PC-3 (cell line): Measurements from ENCODE around the gene STK16. TPM values are rescaled to one million over a fixed set of nuclear protein-coding genes. Genes with fewer than 3 reads are reported as not detected.

Experiments used
- ATAC-seq: fragments of 200-7000 bp; cut with Tn5 transposase; 2 replicates; pipeline ENCODE4 v1.9.1; 2020; ENCODE audit warnings: mild to moderate bottlenecking, moderate library complexity
- BruUV-seq: library from RNA; stranded (reverse); fragments of 400-500 nt; replicated peaks from 2 replicates; lab custom pipeline; 2021; lab: Mats Ljungman, UMichigan
- CTCF ChIA-PET: fragments of 300-600 bp; sonication (Branson Sonifier 250); formaldehyde crosslinking; loops from one replicate; lab custom pipeline; 2022; ENCODE audit warnings: antibody characterized with exemption; lab: Charles Lee
- POLR2A ChIA-PET: fragments of 300-600 bp; sonication (Branson Sonifier 250); formaldehyde crosslinking; loops from one replicate; lab custom pipeline; 2022; ENCODE audit warnings: antibody characterized with exemption; ENCODE audit not compliant: unreplicated experiment; lab: Charles Lee
- DNase-seq: peaks from one replicate; pipeline ENCODE4 v3.0.0-alpha.2; 2015
- H2AFZ ChIP-seq: fragments of 300-600 bp; sonication (generic); 2 replicates; pipeline ENCODE4 v1.6.0; 2016; ENCODE audit warnings: antibody characterized with exemption, low read length
- H3F3A ChIP-seq: fragments of 300-600 bp; sonication (generic); one replicate; pipeline ENCODE4 v1.6.0; 2017; ENCODE audit warnings: antibody characterized with exemption, low read length, control low read depth, mild to moderate bottlenecking; ENCODE audit not compliant: unreplicated experiment
- H3K27ac ChIP-seq: fragments of 300-600 bp; sonication (generic); 2 replicates; pipeline ENCODE4 v1.5.1; 2016; ENCODE audit warnings: mild to moderate bottlenecking, low read length
- H3K27me3 ChIP-seq: fragments of 300-600 bp; sonication (generic); 2 replicates; pipeline ENCODE4 v1.6.1; 2016; ENCODE audit warnings: low read length, mixed read lengths
- H3K36me3 ChIP-seq: fragments of 300-600 bp; sonication (generic); 2 replicates; pipeline ENCODE4 v1.6.1; 2016; ENCODE audit warnings: low read depth, mixed run types, low read length, mixed read lengths
- H3K4me1 ChIP-seq: fragments of 300-600 bp; sonication (generic); 2 replicates; pipeline ENCODE4 v1.5.1; 2016; ENCODE audit warnings: low read length; ENCODE audit not compliant: insufficient read depth
- H3K4me2 ChIP-seq: fragments of 300-600 bp; sonication (generic); 2 replicates; pipeline ENCODE4 v1.6.0; 2016; ENCODE audit warnings: low read length
- H3K4me3 ChIP-seq: fragments of 300-600 bp; sonication (generic); 2 replicates; pipeline ENCODE4 v1.5.1; 2016; ENCODE audit warnings: mild to moderate bottlenecking, low read length, mixed read lengths
- H3K79me2 ChIP-seq: fragments of 300-600 bp; sonication (generic); 2 replicates; pipeline ENCODE4 v1.6.1; 2017; ENCODE audit warnings: low read length, mixed read lengths
- H3K9ac ChIP-seq: fragments of 300-600 bp; sonication (generic); 2 replicates; pipeline ENCODE4 v1.6.0; 2016; ENCODE audit warnings: mild to moderate bottlenecking, low read length
- H3K9me2 ChIP-seq: fragments of 300-600 bp; sonication (generic); replicated peaks from 2 replicates; pipeline ENCODE4 v1.6.1; 2016; ENCODE audit warnings: mixed run types, low read length, mixed read lengths
- H3K9me3 ChIP-seq: fragments of 300-600 bp; sonication (generic); 2 replicates; pipeline ENCODE4 v1.6.1; 2016; ENCODE audit warnings: low read length, mixed read lengths
- H4K20me1 ChIP-seq: fragments of 300-600 bp; sonication (generic); 2 replicates; pipeline ENCODE4 v1.6.1; 2016; ENCODE audit warnings: low read length, mixed read lengths
- EZH2 ChIP-seq: fragments of 300-600 bp; sonication (generic); IDR thresholded peaks from one replicate; pipeline ENCODE4 v1.6.1; 2017; ENCODE audit warnings: antibody characterized with exemption, mild to moderate bottlenecking, low read length; ENCODE audit not compliant: unreplicated experiment
- EZH2phosphoT487 ChIP-seq: fragments of 300-600 bp; sonication (generic); IDR thresholded peaks from 2 replicates; pipeline ENCODE4 v1.6.1; 2018; ENCODE audit warnings: mild to moderate bottlenecking, antibody characterized with exemption, low read length, borderline replicate concordance
- intact Hi-C: fragments of 100-400 bp; cut with micrococcal nuclease; formaldehyde crosslinking; loops from 2 replicates; pipeline ENCODE4 v1.9.0; 2023
- total RNA-seq: library from RNA; depleted of rRNA; stranded (reverse); fragments of >200 nt; gene quantifications from 2 replicates; pipeline ENCODE4 v1.2.3, GENCODE V29; 2014
- TF ChIP-seq, protein P1 (sequence below): fragments of 300-600 bp; sonication (generic); conservative IDR thresholded peaks from 2 replicates; pipeline ENCODE4 v1.5.1; 2017; ENCODE audit warnings: antibody characterized with exemption, low read depth, mild to moderate bottlenecking, low read length

Gene STK16
- total RNA-seq, 1 experiment from 2014 or later, result 16.3 TPM

DNA sequence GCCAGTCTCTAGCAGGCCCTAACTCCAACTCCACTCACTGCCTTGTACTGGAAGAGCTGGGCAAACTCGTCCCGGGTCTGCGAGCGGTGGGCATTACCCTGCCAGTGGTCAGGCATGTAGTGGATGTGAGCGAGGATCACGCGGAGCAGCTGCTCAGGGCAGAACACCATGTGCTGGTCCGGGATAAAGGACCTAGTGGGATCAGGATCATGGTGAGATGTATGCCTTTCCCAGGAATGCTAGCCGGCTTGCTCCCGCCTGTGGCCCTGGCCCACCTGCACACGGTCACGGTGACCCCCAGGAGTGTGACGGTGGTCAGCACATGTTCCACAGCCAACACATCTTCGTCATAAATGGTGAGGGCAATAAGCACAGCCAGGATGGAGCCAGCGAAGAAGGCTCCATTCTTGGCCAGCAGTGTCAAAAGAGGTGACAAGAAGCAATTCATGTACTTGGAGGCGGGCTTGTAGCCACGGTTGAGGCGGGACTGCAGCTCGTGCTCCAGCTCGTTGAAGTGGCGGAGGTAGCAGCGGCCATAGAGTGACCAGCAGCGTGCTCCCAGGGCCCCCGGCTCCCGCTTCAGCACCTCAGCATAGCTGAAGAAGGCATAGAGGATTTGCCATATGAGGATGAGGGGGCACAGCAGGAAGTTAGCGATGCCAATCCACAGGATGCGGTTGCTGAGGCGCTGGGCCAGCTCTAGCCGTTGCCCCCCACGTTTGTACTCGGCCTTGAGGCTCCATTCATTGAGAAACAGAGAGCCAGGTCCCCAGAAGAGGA is 21.3 kb upstream of the STK16 start:
- Histone ChIP-seq H3K4me3 (no peak overlapping the region), H3K27me3 (no peaks in the 10 kb centered on the region), H3K36me3 (peaks cover 15% of the 10 kb centered on the region), H3K4me1 (peaks cover 16% of the 10 kb centered on the region), H2AFZ (no peak overlapping the region), H3K9ac (no peak overlapping the region), H3K4me2 (no peak overlapping the region), H3K27ac (no peak overlapping the region), H3K79me2 (peaks cover 20% of the 10 kb centered on the region), H3K9me2 (no peaks in the 10 kb centered on the region), H3K9me3 (no peaks in the 10 kb centered on the region), H4K20me1 (no peaks in the 10 kb centered on the region), H3F3A (no peaks in the 10 kb centered on the region)
- ChIA-PET CTCF (no interaction called here), POLR2A (no interaction called here)
- TF ChIP-seq, protein P1, sequence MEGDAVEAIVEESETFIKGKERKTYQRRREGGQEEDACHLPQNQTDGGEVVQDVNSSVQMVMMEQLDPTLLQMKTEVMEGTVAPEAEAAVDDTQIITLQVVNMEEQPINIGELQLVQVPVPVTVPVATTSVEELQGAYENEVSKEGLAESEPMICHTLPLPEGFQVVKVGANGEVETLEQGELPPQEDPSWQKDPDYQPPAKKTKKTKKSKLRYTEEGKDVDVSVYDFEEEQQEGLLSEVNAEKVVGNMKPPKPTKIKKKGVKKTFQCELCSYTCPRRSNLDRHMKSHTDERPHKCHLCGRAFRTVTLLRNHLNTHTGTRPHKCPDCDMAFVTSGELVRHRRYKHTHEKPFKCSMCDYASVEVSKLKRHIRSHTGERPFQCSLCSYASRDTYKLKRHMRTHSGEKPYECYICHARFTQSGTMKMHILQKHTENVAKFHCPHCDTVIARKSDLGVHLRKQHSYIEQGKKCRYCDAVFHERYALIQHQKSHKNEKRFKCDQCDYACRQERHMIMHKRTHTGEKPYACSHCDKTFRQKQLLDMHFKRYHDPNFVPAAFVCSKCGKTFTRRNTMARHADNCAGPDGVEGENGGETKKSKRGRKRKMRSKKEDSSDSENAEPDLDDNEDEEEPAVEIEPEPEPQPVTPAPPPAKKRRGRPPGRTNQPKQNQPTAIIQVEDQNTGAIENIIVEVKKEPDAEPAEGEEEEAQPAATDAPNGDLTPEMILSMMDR, result no peak
- TF ChIP-seq EZH2, result no peak
- TF ChIP-seq EZH2phosphoT487, result no peak
- BruUV-seq, result no TSS peak
- ATAC-seq (no peak), DNase-seq (no peak)
- intact Hi-C loops, result no loop called here

DNA sequence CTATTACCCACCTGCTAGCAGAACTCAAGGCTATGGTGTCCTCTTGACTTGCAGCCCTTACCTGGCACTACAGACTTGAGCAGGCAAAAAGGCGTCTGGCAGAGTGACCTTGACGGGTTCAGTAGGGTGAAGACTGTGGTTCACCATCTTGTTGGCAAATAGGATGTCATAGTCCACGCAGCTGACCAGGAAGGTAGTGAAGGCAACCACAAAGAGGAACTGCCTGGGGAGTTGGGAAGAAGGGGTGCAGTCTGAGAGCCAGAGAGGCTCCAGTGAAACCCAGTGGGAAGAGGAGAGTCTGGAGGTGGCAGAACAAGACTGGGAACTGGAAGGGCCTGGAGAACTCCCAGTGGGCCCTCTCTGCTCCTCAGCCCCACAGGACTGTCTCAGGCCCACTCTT is 19.9 kb upstream of the STK16 start:
- Histone ChIP-seq H3K9me2 (no peaks in the 10 kb centered on the region), H3K4me3 (no peak overlapping the region), H3K4me2 (no peak overlapping the region), H3F3A (no peaks in the 10 kb centered on the region), H3K4me1 (peaks cover 12% of the 10 kb centered on the region), H4K20me1 (no peaks in the 10 kb centered on the region), H3K27ac (no peak overlapping the region), H3K27me3 (no peaks in the 10 kb centered on the region), H3K9ac (no peak overlapping the region), H3K36me3 (peaks cover 14% of the 10 kb centered on the region), H3K9me3 (no peaks in the 10 kb centered on the region), H3K79me2 (peaks cover 26% of the 10 kb centered on the region), H2AFZ (no peak overlapping the region)
- ChIA-PET POLR2A (no interaction called here), CTCF (no interaction called here)
- BruUV-seq, result no TSS peak
- intact Hi-C loops, result no loop called here
- TF ChIP-seq EZH2phosphoT487, result no peak
- no peak for TF ChIP-seq EZH2
- TF ChIP-seq, protein P1, result no peak
- ATAC-seq, result no peak
- no peak for DNase-seq
